PC-9 (cell line): ENCODE measurements around the gene AGRP.

ENCODE experiments used
- CTCF ChIP-seq: fragments of 200-600 bp; sonication (generic); conservative IDR thresholded peaks from 2 replicates; pipeline ENCODE4 v1.6.1; 2017; ENCODE audit warnings: mixed run types, antibody characterized with exemption, mild to moderate bottlenecking, moderate library complexity
- EZH2 ChIP-seq: fragments of 200-600 bp; sonication (generic); IDR thresholded peaks from 2 replicates; pipeline ENCODE4 v1.8.0; 2017; ENCODE audit warnings: antibody characterized with exemption, low read depth

- TF ChIP-seq CTCF (no peak), EZH2 (no peak)
Observed at GRCh38 chr16:67531247-67531646, 47.9 kb upstream of the AGRP start.
